ENCODE results near the gene MGAT2. TPM values are rescaled to one million over a fixed set of nuclear protein-coding genes. Genes with fewer than 3 reads are reported as not detected.

The MGAT2 gene
- total and polyA plus RNA-seq, 2 donors (not counting 1 experiment from before 2014, with no cell fraction given), result 55.7 to 60.4 TPM

DNA sequence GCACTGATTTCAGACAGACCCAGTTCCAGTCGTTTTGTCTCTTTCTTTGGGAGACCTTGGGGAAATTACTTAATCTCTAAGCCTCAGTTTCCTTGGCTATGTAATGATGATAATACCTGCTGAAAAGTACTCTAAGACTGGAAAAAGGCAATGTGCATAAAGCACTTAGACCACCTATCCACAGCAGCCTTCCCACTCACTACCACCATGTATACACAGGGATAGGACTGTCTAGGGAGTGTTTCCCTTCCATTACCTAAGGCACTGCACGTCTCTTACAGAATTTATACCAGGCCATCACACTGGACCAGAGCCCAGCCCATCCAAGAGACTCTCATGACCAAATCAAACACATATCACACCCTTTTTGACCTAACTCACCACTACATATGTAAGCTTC, 40.8 kb upstream of the MGAT2 start:
- Histone ChIP-seq H3K36me3 (ENCODE audit: control insufficient read depth, insufficient read depth, low read length) (peaks cover 12% of the 10 kb centered on the region), H3K79me2 (ENCODE audit: control insufficient read depth, insufficient read depth, low read length) (peaks cover 40% of the 10 kb centered on the region)
- no peak for DNase-seq (ENCODE audit: low read depth in 2 of 2)

DNA sequence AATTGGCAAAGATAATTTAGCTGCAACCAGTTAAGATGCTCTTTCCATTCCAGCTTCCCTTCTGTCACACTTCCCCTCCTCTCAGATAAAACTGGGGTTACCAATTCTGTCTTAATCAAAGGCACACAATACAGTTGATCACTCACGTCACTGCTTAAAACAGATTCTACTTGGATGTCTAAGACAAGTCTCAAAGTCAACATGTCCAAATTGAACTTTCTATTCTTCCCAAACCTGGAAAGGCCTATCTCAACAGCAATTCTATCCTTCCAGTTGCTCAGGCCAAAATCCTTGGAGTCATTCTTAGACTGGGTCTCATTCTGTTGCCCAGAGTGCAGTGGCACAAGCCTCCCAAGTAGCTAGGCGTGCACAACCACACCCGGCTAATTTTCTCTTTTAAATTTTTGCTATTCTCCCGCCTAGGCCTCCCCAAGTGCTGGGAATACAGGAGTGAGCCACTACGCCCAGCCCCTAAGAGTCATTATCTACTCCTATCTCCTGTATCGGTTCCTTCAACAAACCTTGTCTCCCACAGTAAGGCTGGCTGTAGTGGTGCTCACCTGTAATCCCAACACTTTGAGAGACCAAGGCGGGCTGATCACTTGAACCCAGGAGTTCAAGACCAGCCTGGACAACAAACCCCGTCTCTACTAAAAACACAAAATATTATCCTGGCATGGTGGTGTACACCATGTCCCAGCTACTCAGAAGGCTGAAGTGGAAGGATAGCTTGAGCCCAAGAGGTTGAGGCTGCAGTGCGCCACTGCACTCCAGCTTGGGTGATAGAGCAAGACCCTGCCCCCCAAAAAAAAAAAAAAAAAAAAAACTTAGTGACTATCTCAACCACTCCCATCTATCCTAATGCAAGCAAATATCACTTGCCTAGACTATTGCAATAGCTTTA, 39.1 kb upstream of the MGAT2 start:
- TF ChIP-seq, protein P1, sequence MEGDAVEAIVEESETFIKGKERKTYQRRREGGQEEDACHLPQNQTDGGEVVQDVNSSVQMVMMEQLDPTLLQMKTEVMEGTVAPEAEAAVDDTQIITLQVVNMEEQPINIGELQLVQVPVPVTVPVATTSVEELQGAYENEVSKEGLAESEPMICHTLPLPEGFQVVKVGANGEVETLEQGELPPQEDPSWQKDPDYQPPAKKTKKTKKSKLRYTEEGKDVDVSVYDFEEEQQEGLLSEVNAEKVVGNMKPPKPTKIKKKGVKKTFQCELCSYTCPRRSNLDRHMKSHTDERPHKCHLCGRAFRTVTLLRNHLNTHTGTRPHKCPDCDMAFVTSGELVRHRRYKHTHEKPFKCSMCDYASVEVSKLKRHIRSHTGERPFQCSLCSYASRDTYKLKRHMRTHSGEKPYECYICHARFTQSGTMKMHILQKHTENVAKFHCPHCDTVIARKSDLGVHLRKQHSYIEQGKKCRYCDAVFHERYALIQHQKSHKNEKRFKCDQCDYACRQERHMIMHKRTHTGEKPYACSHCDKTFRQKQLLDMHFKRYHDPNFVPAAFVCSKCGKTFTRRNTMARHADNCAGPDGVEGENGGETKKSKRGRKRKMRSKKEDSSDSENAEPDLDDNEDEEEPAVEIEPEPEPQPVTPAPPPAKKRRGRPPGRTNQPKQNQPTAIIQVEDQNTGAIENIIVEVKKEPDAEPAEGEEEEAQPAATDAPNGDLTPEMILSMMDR (conservative IDR thresholded peaks at IDR 0.05 in 1 of 2, IDR thresholded peaks at IDR 0.05 in 1 of 2; ENCODE audit: low read depth in 1 of 2, low read length in 2 of 2), result no peak
- TF ChIP-seq EZH2 (IDR thresholded peaks at IDR 0.05; ENCODE audit: low read length, missing control alignments), result no peak

More for the DNA sequence above, 40.8 kb upstream of the MGAT2 start:
- H3K27ac ChIP-seq (ENCODE audit: insufficient read depth, low read length), result no peak overlapping the region
- H3K9ac ChIP-seq (ENCODE audit: insufficient read depth, low read length), result no peak overlapping the region
- TF ChIP-seq, protein P1 (conservative IDR thresholded peaks at IDR 0.05 in 1 of 2, IDR thresholded peaks at IDR 0.05 in 1 of 2; ENCODE audit: low read depth in 1 of 2, low read length in 2 of 2), result no peak
- no peak for TF ChIP-seq EZH2 (IDR thresholded peaks at IDR 0.05; ENCODE audit: low read length, missing control alignments)
- no peaks in the 10 kb centered on the region for H3K27me3 ChIP-seq (ENCODE audit: control insufficient read depth, insufficient read depth, low read length)
- no peaks in the 10 kb centered on the region for H4K20me1 ChIP-seq (ENCODE audit: control insufficient read depth, extremely low read depth, insufficient read depth, low read length)
- no peaks in the 10 kb centered on the region for H3K9me3 ChIP-seq (ENCODE audit: control insufficient read depth, insufficient read depth, low read depth, low read length)
- H3K4me1 ChIP-seq (ENCODE audit: control insufficient read depth, extremely low read depth, insufficient read depth, low read length), result no peaks in the 10 kb centered on the region
- no peak overlapping the region for H3K4me3 ChIP-seq (replicated peaks in 1 of 4; ENCODE audit: control extremely low read depth in 1 of 4, insufficient read depth in 1 of 4, low read depth in 3 of 4, low read length in 4 of 4)
- no peak overlapping the region for H2AFZ ChIP-seq (ENCODE audit: low read length)
- no peak overlapping the region for H3K4me2 ChIP-seq (ENCODE audit: extremely low read depth, insufficient read depth, low read length)

DNA sequence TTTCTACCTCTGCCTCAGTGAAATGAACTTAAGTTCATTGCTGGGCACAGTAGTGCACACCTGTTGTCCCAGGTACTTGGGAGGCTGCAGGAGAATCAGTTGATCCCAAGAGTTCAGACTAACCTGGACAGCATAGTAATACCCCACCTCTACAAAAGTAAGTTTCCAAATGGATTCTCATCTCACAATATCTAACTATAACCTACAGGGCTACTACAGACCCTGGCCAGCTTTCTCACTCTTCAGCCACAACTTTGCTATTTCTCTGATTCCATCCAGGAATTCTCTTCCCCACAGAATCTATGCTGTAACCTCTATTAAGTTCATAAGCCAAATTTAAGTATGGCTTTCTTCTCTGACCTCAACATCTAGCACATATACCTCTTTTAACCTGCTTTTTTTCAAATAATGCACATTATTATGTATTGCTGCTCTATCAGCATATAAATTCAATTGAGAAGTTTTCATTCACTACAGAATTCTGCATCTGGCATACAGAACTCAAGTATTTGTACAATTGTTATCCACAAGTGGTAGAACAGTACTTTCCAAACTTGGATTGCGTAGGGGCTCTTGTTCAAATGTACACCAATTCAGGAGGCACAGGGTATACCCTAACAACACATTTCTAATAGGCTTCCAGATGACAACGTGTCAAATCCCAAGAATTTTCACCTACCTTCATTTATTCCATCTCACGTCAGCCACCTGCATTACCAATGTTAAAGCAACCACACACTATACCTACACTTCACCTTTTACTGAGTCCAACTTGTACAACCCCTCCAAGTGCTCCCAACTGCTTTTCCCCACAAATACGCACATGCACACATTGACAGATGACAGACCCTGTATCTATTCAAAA, 38.3 kb upstream of the MGAT2 start:
- Histone ChIP-seq H3K9me3 (ENCODE audit: control insufficient read depth, insufficient read depth, low read depth, low read length) (no peaks in the 10 kb centered on the region), H3K79me2 (ENCODE audit: control insufficient read depth, insufficient read depth, low read length) (peaks cover 54% of the 10 kb centered on the region), H3K4me1 (ENCODE audit: control insufficient read depth, extremely low read depth, insufficient read depth, low read length) (no peaks in the 10 kb centered on the region), H2AFZ (ENCODE audit: low read length) (no peak overlapping the region), H3K27me3 (ENCODE audit: control insufficient read depth, insufficient read depth, low read length) (no peaks in the 10 kb centered on the region), H3K4me2 (ENCODE audit: extremely low read depth, insufficient read depth, low read length) (no peak overlapping the region), H3K36me3 (ENCODE audit: control insufficient read depth, insufficient read depth, low read length) (peaks cover 10% of the 10 kb centered on the region), H3K9ac (ENCODE audit: insufficient read depth, low read length) (no peak overlapping the region), H4K20me1 (ENCODE audit: control insufficient read depth, extremely low read depth, insufficient read depth, low read length) (no peaks in the 10 kb centered on the region), H3K27ac (ENCODE audit: insufficient read depth, low read length) (no peak overlapping the region), H3K4me3 (replicated peaks in 1 of 4; ENCODE audit: control extremely low read depth in 1 of 4, insufficient read depth in 1 of 4, low read depth in 3 of 4, low read length in 4 of 4) (no peak overlapping the region)
- no peak for TF ChIP-seq EZH2 (IDR thresholded peaks at IDR 0.05; ENCODE audit: low read length, missing control alignments)
- TF ChIP-seq, protein P1 (conservative IDR thresholded peaks at IDR 0.05 in 1 of 2, IDR thresholded peaks at IDR 0.05 in 1 of 2; ENCODE audit: low read depth in 1 of 2, low read length in 2 of 2), result no peak
- no peak for DNase-seq (ENCODE audit: low read depth in 2 of 2)

More for the DNA sequence above, 39.1 kb upstream of the MGAT2 start:
- DNase-seq (ENCODE audit: low read depth in 2 of 2), result no peak
- H3K27me3 ChIP-seq (ENCODE audit: control insufficient read depth, insufficient read depth, low read length), result no peaks in the 10 kb centered on the region
- H3K4me2 ChIP-seq (ENCODE audit: extremely low read depth, insufficient read depth, low read length), result no peak overlapping the region
- H3K27ac ChIP-seq (ENCODE audit: insufficient read depth, low read length), result no peak overlapping the region
- no peak overlapping the region for H2AFZ ChIP-seq (ENCODE audit: low read length)
- peaks cover 54% of the 10 kb centered on the region for H3K79me2 ChIP-seq (ENCODE audit: control insufficient read depth, insufficient read depth, low read length)
- H3K9ac ChIP-seq (ENCODE audit: insufficient read depth, low read length), result no peak overlapping the region
- peaks cover 12% of the 10 kb centered on the region for H3K36me3 ChIP-seq (ENCODE audit: control insufficient read depth, insufficient read depth, low read length)
- no peaks in the 10 kb centered on the region for H3K9me3 ChIP-seq (ENCODE audit: control insufficient read depth, insufficient read depth, low read depth, low read length)
- no peaks in the 10 kb centered on the region for H3K4me1 ChIP-seq (ENCODE audit: control insufficient read depth, extremely low read depth, insufficient read depth, low read length)
- H4K20me1 ChIP-seq (ENCODE audit: control insufficient read depth, extremely low read depth, insufficient read depth, low read length), result no peaks in the 10 kb centered on the region
- H3K4me3 ChIP-seq (replicated peaks in 1 of 4; ENCODE audit: control extremely low read depth in 1 of 4, insufficient read depth in 1 of 4, low read depth in 3 of 4, low read length in 4 of 4), result no peak overlapping the region

Data from fibroblast of lung (primary cell).